Stimulated activated CD4-positive, alpha-beta T cell treated with anti-CD3 and anti-CD28 coated beads, TNF-alpha, amount 100 ng/mL, for 1 hour (primary cell): ENCODE results near the gene LRP5.

Experiments
- DNase-seq, 3 donors: peaks; one replicate each; pipeline ENCODE4 v3.0.0-alpha.2; 2020; ENCODE audit warnings: low read depth in 3 of 3, low spot score in 1 of 3

The LRP5 gene

DNA sequence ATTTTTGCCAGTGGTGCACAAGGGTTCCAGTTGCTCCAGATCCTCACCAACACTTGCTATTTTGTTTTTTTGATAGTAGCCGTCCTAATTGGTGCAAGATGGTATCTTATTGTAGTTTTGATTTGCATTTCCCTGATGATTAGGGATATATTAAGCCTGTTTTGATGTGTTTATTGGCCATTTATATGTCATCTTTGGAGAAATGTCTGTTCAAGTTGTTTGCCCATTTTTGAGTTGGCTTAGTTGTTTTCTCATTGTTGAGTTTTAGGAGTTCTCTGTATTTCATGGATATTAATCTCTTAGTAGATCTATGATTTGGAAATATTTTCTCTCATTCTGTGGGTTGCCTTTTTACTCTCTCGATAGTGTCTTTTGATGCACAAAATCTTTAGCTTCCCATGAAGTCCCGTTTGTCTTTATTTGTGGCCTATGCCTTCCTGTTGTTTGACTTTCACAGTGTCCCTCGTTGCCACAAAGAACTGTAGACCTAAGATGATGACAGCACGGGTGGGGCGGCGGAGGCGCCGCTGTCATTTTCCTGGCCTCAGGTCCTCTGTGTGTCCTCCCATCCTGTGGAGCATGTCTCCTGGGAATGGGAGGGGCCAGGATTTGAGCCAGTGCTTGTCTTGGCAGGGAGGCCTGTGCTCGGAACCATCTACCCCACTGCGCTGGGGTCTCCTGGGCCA is 33.5 kb downstream of the LRP5 start:
- no peak for DNase-seq

DNA sequence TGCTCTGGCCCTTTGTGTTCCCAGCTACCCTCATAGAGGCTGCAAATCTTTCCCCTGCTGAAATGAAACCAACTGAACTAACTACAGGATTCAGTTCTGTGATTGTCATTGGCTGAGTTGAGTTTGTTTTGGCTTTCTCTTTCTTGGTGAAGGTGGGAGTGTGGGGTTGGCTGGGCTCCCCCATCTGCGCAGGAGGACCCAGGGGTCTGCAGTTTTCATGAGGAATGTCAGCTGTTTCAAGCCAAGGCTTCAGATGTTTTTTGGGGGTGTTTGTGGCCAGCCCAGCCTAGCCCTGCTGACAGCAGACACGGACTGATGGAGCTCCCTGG is 34.0 kb downstream of the LRP5 start:
- no peak for DNase-seq

DNA sequence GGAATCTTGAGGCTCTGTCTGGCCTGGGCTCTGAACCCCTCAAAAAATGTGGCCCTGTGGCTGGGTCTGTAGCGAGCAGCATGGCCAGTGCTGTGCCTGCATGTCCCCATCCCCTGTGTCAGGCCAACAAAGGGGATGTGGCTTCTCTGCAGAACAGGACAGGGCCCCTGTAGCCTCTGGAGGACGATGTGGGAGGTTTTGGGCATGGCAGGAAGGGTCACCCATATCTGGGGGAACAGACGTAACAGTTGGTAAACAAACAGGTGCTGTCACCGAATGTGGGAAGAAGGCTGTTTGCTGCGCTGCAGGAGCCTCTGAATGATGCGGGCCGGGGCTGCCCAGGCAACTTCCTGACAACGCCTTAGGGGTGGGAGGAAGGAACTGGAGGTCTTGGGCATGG is 35.0 kb downstream of the LRP5 start:
- no peak for DNase-seq

DNA sequence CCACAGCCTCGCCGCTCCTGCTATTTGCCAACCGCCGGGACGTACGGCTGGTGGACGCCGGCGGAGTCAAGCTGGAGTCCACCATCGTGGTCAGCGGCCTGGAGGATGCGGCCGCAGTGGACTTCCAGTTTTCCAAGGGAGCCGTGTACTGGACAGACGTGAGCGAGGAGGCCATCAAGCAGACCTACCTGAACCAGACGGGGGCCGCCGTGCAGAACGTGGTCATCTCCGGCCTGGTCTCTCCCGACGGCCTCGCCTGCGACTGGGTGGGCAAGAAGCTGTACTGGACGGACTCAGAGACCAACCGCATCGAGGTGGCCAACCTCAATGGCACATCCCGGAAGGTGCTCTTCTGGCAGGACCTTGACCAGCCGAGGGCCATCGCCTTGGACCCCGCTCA is 35.5 kb downstream of the LRP5 start:
- DNase-seq: no peak

DNA sequence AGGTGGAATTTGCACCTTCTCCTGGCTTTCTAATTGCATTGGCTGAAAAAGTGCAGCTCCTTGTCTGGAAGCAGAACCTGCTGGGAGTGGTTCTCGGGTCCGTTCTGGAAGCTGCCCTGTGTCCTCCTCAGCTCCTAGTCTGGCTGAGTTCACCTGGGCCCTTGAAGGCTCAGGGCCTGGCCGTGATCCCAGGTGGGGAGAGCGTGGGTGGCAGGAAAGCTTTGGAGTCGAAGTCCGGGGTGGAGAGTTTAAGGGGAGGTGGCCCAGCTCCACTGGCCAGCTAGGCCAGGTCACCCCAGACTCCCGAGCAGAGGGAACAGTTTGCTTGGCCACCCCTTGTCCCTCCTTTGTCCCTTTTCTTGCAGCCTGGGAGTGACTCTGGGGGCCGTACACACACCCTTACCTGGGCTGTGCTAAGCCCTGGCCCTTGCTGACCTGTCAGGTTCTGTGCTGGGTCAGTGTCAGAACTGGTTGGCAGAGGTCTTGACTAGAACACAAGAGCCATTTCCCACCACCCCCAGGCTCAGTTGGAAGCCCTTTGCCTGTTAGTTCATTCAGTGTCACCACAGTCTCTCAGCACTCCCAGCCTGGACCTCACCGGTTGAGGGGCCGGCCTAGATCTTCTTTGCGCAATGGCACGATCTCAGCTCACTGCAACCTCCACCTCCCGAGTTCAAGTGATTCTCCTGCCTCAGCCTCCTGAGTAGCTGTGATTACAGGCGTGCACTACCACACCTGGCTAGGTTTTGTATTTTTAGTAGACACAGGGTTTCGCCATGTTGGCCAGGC is 37.3 kb downstream of the LRP5 start:
- DNase-seq: no peak

DNA sequence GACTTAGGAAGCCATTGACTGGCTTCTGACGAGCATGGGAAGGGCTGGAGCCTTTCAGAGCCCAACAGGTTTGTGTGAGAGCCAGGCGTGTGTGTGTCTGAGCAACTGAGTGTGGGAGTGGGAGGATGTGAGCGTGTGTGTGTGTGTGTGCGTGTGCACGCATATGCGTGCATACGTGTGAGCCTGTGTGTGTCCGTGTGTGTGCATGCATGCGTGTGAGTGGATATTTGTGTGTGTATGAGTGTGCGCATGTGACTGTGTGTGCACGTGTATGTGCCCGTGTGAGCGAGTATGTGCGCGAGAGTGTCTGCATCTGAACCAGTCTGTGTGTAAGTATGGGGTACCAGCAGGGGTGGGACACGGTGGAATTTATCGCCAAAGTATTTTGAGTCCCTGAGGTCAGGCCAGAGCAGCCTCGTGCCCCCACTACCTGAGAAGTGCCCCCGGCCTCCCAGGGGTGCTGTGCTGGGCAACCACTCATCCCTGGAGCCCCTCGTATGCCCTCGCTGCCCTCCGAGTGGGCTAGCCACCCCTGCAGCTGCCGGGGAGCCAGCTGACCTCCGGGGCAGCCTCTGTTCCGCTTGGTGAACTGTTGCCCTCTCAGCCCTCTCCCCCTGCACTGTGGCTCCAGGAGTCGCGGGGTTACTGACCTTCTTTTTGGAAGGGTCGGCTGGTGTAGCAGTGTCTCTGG is 38.5 kb downstream of the LRP5 start:
- DNase-seq: no peak

DNA sequence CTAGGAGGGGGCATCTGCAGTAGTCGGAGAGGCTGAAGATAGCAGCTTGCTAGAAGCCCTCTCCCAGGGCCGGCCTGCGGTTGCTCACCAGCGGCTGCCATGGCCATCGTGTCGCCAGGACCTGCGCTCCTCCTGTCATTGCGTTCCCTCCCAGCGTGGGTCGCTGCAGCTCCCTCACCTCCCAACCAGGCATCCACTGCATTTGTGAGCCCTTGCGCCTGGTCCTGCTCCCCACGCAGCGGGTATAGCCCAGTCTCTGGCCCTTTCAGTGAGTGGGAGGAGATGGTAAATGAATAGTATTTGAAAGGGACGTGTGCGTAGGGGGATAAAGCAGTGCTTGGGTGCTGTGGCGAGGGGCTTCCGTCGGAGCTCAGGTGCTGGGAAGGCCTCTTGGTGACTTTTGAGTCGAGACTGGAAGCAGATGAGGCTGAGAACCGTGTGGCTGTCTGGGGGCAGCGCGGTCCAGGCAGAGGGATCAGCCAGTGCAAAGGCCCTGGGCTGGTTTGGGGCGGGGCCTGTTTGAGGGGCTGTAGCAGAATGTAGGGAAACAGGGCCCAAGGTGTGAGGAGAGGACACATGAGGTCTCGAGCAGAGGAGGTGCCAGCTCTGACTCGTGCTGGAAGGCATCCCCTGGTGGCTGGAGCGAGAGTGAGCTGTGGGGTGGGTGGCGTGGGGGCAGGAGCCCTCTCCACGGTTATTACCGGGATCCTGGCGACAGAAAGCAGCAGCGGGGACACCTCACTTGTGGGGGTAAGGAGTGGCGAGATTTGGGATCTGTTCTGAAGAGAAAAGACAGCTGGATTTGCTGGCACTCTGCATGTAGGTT is 39.3 kb downstream of the LRP5 start:
- DNase-seq: no peak

DNA sequence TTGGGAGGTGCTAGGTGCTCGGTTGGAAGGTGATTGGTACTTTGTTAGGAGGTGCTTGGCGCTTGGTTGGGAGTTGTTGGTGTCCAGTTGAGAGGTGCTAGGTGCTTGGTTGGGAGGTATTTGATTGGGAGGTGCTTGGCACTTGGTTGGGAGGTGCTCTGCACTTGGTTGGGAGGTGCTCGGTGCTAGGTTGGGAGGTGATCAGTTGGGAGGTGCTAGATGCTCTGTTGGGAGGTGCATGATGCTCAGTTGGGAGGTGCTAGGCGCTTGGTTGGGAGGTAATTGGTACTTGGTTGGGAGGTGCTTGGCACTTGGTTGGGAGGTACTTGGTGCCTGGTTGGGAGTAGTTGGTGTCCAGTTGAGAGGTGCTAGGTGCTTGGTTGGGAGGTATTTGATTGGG is 40.2 kb downstream of the LRP5 start:
- DNase-seq: no peak

DNA sequence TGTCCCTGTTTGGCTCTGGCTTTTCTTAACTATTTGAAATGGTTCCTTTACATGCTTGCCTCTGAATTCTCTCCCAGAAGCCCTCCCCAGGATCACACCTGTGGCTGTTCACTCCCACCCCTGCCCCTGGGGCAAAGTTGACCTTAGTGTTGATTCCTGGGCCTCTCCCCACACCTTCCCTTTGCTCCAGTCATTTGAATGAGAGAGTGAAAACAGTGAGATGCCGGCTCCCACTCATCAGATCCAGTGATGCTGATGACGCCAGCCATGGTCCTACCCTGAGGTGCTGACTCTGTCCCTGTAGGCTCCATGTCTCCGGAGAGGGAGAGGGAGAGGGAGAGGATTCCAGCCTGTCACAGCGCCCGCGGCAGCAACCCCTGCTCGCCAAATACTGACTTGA is 40.7 kb downstream of the LRP5 start:
- no peak for DNase-seq

DNA sequence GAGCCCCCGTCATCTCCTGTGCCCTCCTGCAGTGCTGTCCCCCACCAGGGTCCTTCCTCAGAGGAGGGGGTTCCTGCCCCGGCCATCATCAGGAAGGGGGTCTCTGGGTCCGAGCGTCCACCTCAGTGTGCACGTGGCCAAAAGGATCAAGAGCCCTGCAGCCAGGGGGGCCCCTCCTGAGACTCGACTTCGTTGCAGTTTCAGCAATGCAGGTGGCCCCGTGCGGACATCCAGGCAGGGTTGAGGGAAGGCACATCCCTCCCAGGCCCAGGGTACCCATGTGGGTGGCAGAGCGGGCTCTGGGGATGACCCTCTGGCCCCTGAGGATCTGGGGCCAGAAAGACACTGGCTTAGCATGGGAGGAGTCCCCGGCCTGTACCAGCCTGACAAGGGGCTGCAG is 41.3 kb downstream of the LRP5 start:
- no peak for DNase-seq

DNA sequence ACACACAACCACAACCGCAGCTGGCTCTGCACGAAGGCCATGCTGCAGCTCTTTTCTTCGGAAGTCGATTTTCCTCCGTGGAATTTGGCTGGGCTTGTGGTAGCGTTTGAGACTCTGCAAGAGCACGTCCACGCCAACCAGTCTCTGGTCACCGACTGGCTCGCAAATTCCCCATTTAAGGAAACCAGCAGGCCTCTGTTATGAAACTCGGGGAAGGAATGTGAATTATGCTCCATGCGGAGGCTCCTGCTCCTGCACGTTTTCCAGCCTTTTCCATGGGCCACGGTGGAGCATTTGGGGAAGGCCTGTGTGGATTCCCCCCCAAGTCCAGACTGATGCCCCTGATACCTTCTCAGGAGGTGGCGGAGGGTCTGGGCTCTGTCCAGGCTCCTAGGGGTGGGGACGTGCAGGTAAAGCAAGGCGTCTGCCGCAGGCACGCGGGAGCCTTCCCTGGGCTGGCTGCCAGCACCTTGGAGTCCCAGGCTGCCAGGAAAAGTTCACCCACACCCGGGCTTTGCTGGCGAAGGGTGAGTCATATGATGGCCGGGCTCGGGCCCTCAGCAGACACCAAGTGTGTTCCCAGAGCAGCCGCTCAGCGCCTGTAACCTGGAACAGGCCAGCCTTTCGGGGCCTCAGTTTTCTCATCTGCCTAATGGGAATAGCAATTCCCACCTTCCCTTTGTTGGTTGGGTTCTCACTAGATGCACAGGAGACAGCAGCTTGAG is 41.9 kb downstream of the LRP5 start:
- DNase-seq: no peak

DNA sequence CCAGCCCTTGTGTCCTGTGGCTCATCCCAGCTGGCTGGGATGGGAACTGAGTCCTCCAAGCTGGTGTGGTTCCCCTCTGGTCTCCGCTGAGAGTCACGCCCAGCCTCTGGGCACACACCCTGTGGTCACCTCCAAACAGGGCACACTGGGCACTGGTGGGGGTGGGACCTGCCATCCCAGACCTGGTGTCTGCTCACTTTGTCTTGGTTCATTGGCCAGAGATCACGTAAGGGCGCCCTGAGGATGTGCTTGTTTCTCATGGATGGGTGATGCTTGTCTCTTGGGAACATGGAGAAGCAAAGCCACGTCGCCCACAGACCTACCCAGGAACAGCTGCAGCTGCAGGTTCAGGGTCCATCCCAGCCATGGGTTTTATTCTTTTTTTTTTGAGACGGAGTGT is 43.1 kb downstream of the LRP5 start:
- DNase-seq: no peak

DNA sequence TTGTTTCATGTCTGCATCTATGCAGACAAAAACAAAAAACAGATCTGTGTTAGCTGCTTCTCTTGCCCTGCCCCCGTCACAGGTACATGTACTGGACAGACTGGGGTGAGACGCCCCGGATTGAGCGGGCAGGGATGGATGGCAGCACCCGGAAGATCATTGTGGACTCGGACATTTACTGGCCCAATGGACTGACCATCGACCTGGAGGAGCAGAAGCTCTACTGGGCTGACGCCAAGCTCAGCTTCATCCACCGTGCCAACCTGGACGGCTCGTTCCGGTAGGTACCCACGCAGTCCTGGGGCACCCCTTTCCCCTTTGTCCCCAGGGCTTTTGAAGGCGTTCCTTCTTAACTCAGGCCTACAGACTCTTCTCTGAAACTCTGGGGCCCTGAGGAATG is 45.2 kb downstream of the LRP5 start:
- no peak for DNase-seq

DNA sequence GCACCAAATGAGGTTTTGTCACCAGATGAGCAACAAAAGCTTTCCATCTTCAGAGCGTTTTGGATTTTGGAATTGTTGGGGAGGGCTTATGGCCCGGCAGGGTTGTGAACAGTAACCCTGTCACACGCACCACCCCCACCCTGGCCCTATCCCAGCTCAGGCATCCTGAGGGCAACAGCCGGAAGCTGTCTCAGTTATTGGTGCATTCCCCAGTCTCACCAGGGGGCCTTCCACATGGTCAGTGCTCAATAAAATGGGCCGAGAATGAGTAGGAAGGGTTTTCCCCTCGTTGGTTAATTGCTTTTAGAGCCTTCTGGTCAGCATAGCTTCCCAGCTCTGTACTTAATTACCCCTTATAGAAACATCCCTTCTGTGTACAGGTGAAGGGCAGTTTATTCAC is 46.0 kb downstream of the LRP5 start:
- no peak for DNase-seq

DNA sequence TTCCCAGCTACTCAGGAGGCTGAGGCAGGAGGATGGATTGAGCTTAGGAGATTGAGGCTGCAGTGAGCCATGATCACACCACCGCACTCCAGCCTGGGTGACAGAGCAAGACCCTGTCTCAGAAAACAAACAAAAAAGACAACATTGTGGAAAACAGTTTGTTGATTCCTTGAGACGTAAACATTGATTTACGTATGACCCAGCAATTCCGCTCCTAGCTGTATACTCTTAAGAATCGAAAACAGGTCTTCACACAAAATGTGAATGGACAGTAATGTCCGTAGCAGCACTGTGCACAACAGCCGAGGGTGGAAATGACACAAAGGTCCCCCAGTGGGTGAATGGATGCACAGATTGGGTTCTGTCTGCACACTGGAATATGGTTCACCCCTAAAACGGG is 49.3 kb downstream of the LRP5 start:
- DNase-seq: no peak

DNA sequence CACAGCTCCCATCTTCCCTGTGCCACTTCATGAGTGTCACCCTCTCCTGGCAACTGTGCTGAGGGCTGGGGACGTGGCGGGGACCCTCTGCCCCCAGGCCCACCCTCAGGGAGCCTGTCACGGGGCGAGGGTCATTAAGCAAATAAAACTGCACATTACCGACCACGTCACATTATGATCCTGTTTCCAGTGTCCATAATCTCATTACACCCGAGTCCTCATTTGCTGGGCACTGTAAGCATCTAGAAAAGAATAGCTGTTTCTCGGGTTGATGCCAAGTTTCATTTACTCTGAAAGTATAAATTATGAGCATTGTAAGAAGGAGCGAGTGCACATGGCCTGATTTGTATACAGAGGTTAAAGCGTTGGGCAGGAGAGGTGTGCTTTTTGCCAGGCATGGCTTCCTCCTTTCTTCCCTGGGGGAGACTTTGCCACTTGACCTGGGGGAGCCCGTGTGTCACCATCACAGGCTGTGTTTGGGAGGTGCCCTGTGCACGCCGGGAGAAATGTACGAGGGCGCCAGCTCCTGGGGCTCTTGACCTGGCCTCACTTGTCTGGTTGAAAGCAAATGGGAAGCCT is 50.5 kb downstream of the LRP5 start:
- DNase-seq: no peak

DNA sequence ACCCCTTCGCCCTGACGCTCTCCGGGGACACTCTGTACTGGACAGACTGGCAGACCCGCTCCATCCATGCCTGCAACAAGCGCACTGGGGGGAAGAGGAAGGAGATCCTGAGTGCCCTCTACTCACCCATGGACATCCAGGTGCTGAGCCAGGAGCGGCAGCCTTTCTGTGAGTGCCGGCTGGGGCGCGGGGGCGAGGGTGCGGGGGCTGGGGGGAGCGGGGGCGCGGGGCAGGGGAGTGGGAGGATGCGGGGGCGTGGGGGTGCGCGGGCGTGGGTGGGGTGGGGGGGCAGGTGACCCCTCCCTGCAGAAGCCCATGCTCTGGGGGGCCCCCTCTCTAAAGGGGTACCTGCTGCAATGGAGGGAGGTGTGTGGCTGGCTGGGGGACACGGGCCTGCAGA is 51.4 kb downstream of the LRP5 start:
- DNase-seq: no peak

DNA sequence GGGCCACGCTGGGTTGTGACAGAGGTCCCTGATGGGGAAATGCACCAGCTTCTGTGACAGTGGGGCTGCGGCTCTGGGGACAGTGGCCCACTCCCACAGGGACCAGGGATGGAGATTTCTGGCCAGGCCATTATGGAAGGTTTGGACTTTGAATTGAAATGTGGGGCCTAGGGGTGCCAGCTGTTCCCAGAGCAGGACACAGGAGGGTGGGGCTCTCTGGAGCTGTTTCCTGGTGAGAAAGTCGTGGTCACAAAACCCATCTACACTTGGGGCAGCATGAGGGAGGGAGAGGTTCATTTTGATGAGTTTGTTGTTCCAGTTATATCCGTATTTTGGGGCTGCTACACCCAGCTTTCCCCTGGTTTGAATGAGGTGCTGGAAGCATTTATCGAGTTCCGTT is 52.2 kb downstream of the LRP5 start:
- no peak for DNase-seq

DNA sequence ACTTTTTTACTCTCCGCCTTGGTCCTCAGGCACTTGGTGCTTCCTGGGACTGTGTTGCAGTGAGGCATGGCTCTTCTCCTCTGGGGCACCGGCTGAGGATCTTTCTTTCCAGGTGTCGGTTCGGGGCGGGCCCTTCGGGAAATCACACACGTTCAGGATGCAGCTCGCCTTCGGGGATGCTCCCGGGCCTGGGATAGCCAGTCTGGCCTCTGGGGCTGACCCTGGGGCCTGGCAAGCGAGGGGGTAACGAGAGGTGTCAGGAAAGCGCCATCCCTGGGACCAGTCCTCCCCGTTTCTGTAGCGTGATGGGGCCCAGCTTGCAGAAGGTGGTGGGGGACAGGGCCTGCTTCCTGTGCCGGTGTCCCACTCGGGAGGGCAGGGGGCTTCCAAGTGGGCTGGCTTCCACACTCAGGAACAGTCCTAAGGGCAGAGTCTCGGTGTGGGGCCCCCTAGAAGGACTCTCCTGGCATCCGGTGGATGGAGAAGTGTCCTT is 53.6 kb downstream of the LRP5 start:
- no peak for DNase-seq

DNA sequence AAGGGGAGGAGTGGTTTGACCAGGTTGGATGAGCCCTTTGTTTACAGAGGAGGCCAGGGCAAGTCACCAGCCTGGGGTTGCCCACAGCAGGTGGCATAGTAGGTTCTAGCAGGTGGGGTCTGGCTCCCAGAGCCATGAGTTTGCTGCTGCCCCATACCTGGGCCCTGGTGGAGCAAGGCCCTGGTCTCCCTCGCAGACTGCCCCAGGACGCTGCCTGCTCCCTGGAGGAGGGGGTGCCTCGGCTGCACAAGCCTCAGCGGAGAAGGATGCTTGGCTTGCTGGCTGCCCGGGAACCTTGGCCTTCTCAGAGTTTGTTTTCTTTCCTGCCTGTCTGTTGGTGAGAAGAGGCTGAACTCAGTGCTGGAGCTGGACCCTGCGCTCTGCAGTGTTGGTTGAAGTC is 54.9 kb downstream of the LRP5 start:
- DNase-seq: no peak

DNA sequence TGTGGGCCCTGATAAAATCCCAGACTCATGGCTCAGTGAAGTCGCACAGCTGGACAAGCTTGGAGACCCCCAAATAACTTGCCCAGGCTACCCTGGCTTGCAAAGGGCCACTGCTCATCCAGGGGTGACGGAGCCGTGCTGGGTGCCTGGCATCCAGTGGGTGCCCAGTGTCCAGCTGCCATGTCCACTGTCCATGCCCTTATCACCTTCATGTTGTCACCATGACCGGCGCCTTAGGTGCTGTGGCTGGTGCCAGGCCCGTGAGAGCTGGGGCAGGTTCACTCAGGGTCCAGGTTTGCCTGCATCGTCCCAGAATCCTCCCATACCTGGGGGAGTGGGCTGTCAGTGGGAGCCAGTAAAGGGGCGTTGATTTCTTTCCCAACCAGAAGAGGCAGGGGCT is 57.4 kb downstream of the LRP5 start:
- no peak for DNase-seq
